Sigmoid colon (tissue), 7 donors: ENCODE data around the gene CCDC154. TPM values are rescaled to one million over a fixed set of nuclear protein-coding genes. Genes with fewer than 3 reads are reported as not detected.

Source experiments
- DNase-seq: peaks from one replicate; pipeline ENCODE4 v3.0.0-alpha.2; 2019
- H3K27ac ChIP-seq, 4 donors: fragments of 200-600 bp; sonication (generic); one replicate each; pipeline ENCODE4 v1.5.1; 2016 to 2019; ENCODE audit warnings: mild to moderate bottlenecking in 1 of 4
- H3K27me3 ChIP-seq, 3 donors: fragments of 200-600 bp; sonication (generic); one replicate each; pipeline ENCODE4 v1.5.1; 2019; ENCODE audit warnings: mild to moderate bottlenecking in 1 of 3
- H3K36me3 ChIP-seq, 4 donors: fragments of 200-600 bp; sonication (generic); one replicate each; pipeline ENCODE4 v1.5.1; 2016 to 2019
- H3K4me1 ChIP-seq, 4 donors: fragments of 200-600 bp; sonication (generic); one replicate each; pipeline ENCODE4 v1.5.1; 2017 to 2019
- H3K4me3 ChIP-seq, 4 donors: fragments of 200-600 bp; sonication (generic); one replicate each; pipeline ENCODE4 v1.5.1; 2017 to 2019; ENCODE audit warnings: mild to moderate bottlenecking in 2 of 4, moderate library complexity in 1 of 4
- H3K9me3 ChIP-seq, 4 donors: fragments of 200-600 bp in 3 of 4; sonication (generic) in 3 of 4; one replicate each; pipeline versions ENCODE4 v1.5.1 to v1.6.1; 2013 to 2019
- CTCF ChIP-seq, 4 experiments: fragments of 450-650 bp in 3 of 4; fragments of 200-600 bp in 1 of 4; IDR thresholded peaks; one replicate each; pipeline ENCODE4 v1.5.1; 2016 to 2019; ENCODE audit warnings: antibody characterized with exemption in 4 of 4, mild to moderate bottlenecking in 3 of 4, moderate library complexity in 2 of 4
- EP300 ChIP-seq, 4 donors: sonication (generic); formaldehyde crosslinking; IDR thresholded peaks; one replicate each; pipeline ENCODE4 v1.6.1; 2017; ENCODE audit warnings: antibody characterized with exemption in 4 of 4
- POLR2A ChIP-seq, 2 donors: fragments of 450-650 bp; IDR thresholded peaks; one replicate each; pipeline ENCODE4 v1.6.1; 2016; ENCODE audit warnings: antibody characterized with exemption in 2 of 2, mild to moderate bottlenecking in 2 of 2, moderate library complexity in 2 of 2
- POLR2AphosphoS5 ChIP-seq, 4 donors: sonication (generic); formaldehyde crosslinking; IDR thresholded peaks; one replicate each; pipeline ENCODE4 v1.6.1; 2017; ENCODE audit warnings: antibody characterized with exemption in 4 of 4
- WGBS, 2 donors: extraction: QIAGEN DNeasy Blood & Tissue Kit; methylation state at CpG; one replicate each; pipeline ENCODE4 v1.1.7; 2013; 5-methylcytosine and 5-hydroxymethylcytosine counted together
- intact Hi-C: fragments of 100-400 bp; cut with DNase I; formaldehyde crosslinking; loops from one replicate; pipeline ENCODE4 v1.15.1; 2023
- polyA plus RNA-seq, 3 donors: library from polyadenylated mRNA; stranded (reverse); fragments of 200-250 nt; gene quantifications; one replicate each; pipeline ENCODE4 v1.2.3, GENCODE V29; 2013
- total RNA-seq, 4 donors: library from RNA; depleted of rRNA; stranded (reverse); fragments of >200 nt; gene quantifications; one replicate each; pipeline ENCODE4 v1.1.0, GENCODE V29; 2016
- donor health status: healthy with polysubstance abuse.
- donor health status: Bipolar disorder and iron deficiency.
- donor health status: healthy.

Gene CCDC154
- total and polyA plus RNA-seq, 7 donors = 0.55 to 1.4 TPM; not detected in 5

- Histone ChIP-seq H3K27ac (peak overlapping the region; percentile 23 to 68 (median 60)), H3K36me3 (peaks cover 0 to 61% (median 0%) of the 10 kb centered on the region in 4 donors), H3K9me3 (no peaks in the 10 kb centered on the region), H3K4me3 (peak overlapping the region in 3 of 4 donors; percentile 34 to 49 (median 43)), H3K4me1 (peaks cover 0 to 37% (median 33%) of the 10 kb centered on the region in 4 donors), H3K27me3 (no peaks in the 10 kb centered on the region)
- 4 to 5% methylated on average over 42 of the region's 42 CpGs for WGBS, 2 donors
- DNase-seq = peak; percentile 97
- intact Hi-C loops = loop anchor here (2.0 kb wide), 1 partner anchor 100 kb away; the partner anchor contains the start of gene UBE2I
- TF ChIP-seq POLR2A (IDR thresholded peaks at IDR 0.05) (no peak), POLR2AphosphoS5 (IDR thresholded peaks at IDR 0.05) (peak in 1 of 4 donors; percentile 40)
These were observed 36.1 kb downstream of the CCDC154 start for GRCh38 chr16:1408171-1408837.

GRCh38 chr16:1407753-1408152 is 36.6 kb downstream of the CCDC154 start:
- Histone ChIP-seq H3K9me3 (no peaks in the 10 kb centered on the region), H3K27me3 (no peaks in the 10 kb centered on the region), H3K36me3 (peaks cover 1 to 64% (median 3%) of the 10 kb centered on the region in 4 donors), H3K4me1 (peaks cover 0 to 31% (median 28%) of the 10 kb centered on the region in 4 donors), H3K27ac (peak overlapping the region; percentile 12 to 68 (median 39)), H3K4me3 (peak overlapping the region in 3 of 4 donors; percentile 34 to 49 (median 43))
- WGBS, 2 donors = 26 to 38% methylated on average over 11 of the region's 11 CpGs
- DNase-seq = no peak
- TF ChIP-seq POLR2AphosphoS5 (IDR thresholded peaks at IDR 0.05) = no peak
- no peak for TF ChIP-seq CTCF (IDR thresholded peaks at IDR 0.05)
- no peak for TF ChIP-seq EP300 (IDR thresholded peaks at IDR 0.05)
- TF ChIP-seq POLR2A (IDR thresholded peaks at IDR 0.05) = no peak
- intact Hi-C loops = loop anchor here (2.0 kb wide), 1 partner anchor 99 kb away; the partner anchor contains the start of gene UBE2I

DNA sequence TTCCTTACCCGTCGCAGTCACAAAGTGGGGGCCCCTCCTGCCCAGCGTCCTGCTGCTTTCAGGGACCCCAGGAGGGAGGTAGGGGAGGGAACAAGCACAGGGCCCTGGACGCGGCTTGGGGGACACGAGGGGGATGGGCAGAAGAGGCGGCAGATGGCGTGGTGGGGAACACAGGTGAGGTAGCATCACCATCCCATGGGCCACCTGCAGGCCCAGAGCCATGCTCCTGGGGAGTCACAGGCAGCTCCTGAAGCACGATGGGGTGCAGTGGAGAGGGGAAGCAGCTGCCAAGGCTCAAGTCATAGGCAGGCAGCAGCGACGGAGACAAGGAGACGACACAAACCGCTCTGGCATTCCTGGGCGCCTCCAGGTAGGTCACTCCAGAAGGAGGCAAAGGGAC is 40.6 kb downstream of the CCDC154 start:
- DNase-seq = no peak
- WGBS, 2 donors = 92 to 95% methylated on average over 14 of the region's 14 CpGs
- no peak overlapping the region for H3K4me3 ChIP-seq
- H3K27ac ChIP-seq = no peak overlapping the region
- intact Hi-C loops = loop anchor here (2.0 kb wide), 1 partner anchor 43 kb away; no protein-coding TSS in a partner anchor
- H3K36me3 ChIP-seq = peaks cover 30 to 72% (median 35%) of the 10 kb centered on the region in 4 donors
- TF ChIP-seq POLR2AphosphoS5 (IDR thresholded peaks at IDR 0.05) (no peak), EP300 (IDR thresholded peaks at IDR 0.05) (no peak), CTCF (IDR thresholded peaks at IDR 0.05) (no peak), POLR2A (IDR thresholded peaks at IDR 0.05) (no peak)
- peaks cover 0 to 16% (median 12%) of the 10 kb centered on the region in 4 donors for H3K4me1 ChIP-seq
- no peaks in the 10 kb centered on the region for H3K27me3 ChIP-seq
- H3K9me3 ChIP-seq = no peaks in the 10 kb centered on the region

GRCh38 chr16:1403036-1403435 is 41.3 kb downstream of the CCDC154 start:
- TF ChIP-seq CTCF (IDR thresholded peaks at IDR 0.05) (no peak), POLR2AphosphoS5 (IDR thresholded peaks at IDR 0.05) (no peak), EP300 (IDR thresholded peaks at IDR 0.05) (no peak), POLR2A (IDR thresholded peaks at IDR 0.05) (no peak)
- 94 to 95% methylated on average over 22 of the region's 22 CpGs for WGBS, 2 donors

DNA sequence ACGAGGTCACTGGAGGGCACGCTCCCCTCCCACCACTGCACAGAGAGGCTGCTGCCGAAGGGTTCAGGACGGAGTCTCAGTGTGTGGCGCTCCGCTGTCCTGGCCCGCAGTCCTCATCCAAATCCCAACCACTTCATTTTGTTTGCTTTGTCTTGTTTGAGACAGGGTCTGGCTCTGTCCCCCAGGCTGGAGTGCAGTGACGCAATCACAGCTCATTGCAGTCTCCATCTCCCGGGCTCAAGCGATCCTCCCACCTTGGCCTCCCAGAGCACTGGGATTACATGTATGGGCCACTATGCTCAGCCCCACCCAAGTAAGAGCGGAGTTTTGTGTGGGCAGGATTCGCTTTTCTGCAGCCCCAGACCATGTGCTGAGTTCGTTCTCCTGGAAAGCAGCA is 42.6 kb downstream of the CCDC154 start:
- H3K27me3 ChIP-seq = no peaks in the 10 kb centered on the region
- DNase-seq = no peak
- no peak for TF ChIP-seq EP300 (IDR thresholded peaks at IDR 0.05)
- TF ChIP-seq CTCF (IDR thresholded peaks at IDR 0.05) = no peak
- no peak for TF ChIP-seq POLR2AphosphoS5 (IDR thresholded peaks at IDR 0.05)
- TF ChIP-seq POLR2A (IDR thresholded peaks at IDR 0.05) = no peak
- H3K27ac ChIP-seq = no peak overlapping the region
- intact Hi-C loops = no loop called here
- WGBS, 2 donors = 92 to 93% methylated on average over 13 of the region's 13 CpGs
- H3K36me3 ChIP-seq = peaks cover 33 to 85% (median 40%) of the 10 kb centered on the region in 4 donors
- no peak overlapping the region for H3K4me3 ChIP-seq
- no peaks in the 10 kb centered on the region for H3K4me1 ChIP-seq
- H3K9me3 ChIP-seq = no peaks in the 10 kb centered on the region

More at GRCh38 chr16:1403036-1403435, 41.3 kb downstream of the CCDC154 start:
- H3K9me3 ChIP-seq = no peaks in the 10 kb centered on the region
- peaks cover 33 to 79% (median 38%) of the 10 kb centered on the region in 4 donors for H3K36me3 ChIP-seq
- peaks cover 0 to 9% (median 6%) of the 10 kb centered on the region in 4 donors for H3K4me1 ChIP-seq
- no peaks in the 10 kb centered on the region for H3K27me3 ChIP-seq
- DNase-seq = no peak
- H3K27ac ChIP-seq = no peak overlapping the region
- no peak overlapping the region for H3K4me3 ChIP-seq
- intact Hi-C loops = no loop called here
